ENCODE data around the gene ATP8A2.

GRCh38 chr13:25833761-25834160, 462.0 kb downstream of the ATP8A2 start:
- TF ChIP-seq EZH2 (IDR thresholded peaks at IDR 0.05; ENCODE audit: low read depth, low read length, severe bottlenecking) (no peak), CEBPB (IDR thresholded peaks at IDR 0.05; ENCODE audit: low read depth, low read length) (no peak), CTCF (IDR thresholded peaks at IDR 0.05; ENCODE audit: control extremely low read depth in 1 of 3, insufficient read depth in 1 of 3, low read depth in 1 of 3, low read length in 3 of 3) (no peak), SIN3A (conservative IDR thresholded peaks at IDR 0.05 in 1 of 2, IDR thresholded peaks at IDR 0.05 in 1 of 2; ENCODE audit: low read depth in 1 of 2, low read length in 2 of 2) (no peak), PHF8 (conservative IDR thresholded peaks at IDR 0.05; ENCODE audit: low read depth, low read length) (no peak), SRF (IDR thresholded peaks at IDR 0.05; ENCODE audit: low read depth, low read length) (no peak)

All from H1 (cell line).